ENCODE data around the gene DHRSX. TPM values are rescaled to one million over a fixed set of nuclear protein-coding genes. Genes with fewer than 3 reads are reported as not detected.

DHRSX gene
- total RNA-seq, 3 donors from 2014 or later (not counting 1 experiment from before 2014, with no cell fraction given), result 21.5 to 26.1 (median 22.9) TPM

DNA sequence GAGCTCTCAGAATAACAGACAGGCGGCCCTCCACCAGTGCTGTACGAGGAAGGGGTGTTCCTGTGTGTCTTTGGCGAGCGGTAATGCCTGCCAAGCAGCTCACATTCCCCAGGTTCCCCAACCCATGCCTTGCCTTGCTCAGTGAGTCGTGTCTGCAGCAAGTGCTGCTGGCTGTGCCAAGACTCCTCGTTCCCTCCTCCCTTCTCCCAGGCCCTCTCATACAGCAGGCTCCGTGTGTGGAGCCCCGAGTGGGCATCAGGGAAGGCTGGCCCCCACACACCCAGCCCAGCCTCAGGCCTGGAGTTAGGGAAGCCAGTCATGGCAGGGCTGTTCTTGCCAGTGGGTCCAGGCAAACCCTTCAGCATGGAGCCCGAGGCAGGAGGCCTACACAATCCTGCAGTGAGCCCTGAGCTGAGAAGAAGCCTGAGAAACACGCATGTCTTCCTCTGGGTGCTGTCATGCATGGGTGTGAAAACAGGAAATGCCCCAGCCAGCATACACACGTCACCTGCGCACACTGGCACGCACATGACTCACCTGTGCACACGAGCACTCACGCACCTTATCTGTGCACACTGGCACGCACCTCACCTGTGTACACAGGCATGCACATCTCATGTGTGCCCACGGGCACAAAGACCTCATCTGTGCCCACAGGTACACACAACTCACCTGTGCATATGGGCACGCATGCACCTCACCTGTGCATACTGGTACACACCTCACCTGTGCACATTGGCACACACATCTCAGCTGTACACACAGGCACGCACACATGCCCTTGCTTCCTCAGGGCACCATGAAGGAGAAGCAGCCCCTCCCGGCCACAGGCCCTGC, 238.7 kb downstream of the DHRSX start:
- Histone ChIP-seq H3K4me3 (ENCODE audit: low read length) (no peak overlapping the region), H3K4me1 (ENCODE audit: control insufficient read depth, insufficient read depth, low read length) (no peaks in the 10 kb centered on the region), H3K9me3 (ENCODE audit: control insufficient read depth, insufficient read depth, low read length) (no peaks in the 10 kb centered on the region), H3K27ac (ENCODE audit: low read length) (no peak overlapping the region), H3K36me3 (ENCODE audit: control insufficient read depth, insufficient read depth, low read length) (peaks cover 2% of the 10 kb centered on the region), H3K27me3 (ENCODE audit: control insufficient read depth, insufficient read depth, low read length) (no peaks in the 10 kb centered on the region)
- WGBS (ENCODE audit: insufficient coverage), result 92% methylated on average over 20 of the region's 20 CpGs
- TF ChIP-seq CTCF (IDR thresholded peaks at IDR 0.05), result no peak
- Mint-ChIP-seq H3K36me3 (no peaks in the 10 kb centered on the region), H3K9me3 (no peaks in the 10 kb centered on the region), H3K4me1 (peaks cover 0 to 10% of the 10 kb centered on the region in 2 donors), H3K4me3 (no peak overlapping the region), H3K27ac (no peak overlapping the region), H3K27me3 (ENCODE audit: low read depth in 2 of 2) (no peaks in the 10 kb centered on the region)
- DNase-seq (no peak), ATAC-seq (peak in 1 of 3 donors; percentile 40)
- intact Hi-C loops (cut with micrococcal nuclease), result no loop called here

DNA sequence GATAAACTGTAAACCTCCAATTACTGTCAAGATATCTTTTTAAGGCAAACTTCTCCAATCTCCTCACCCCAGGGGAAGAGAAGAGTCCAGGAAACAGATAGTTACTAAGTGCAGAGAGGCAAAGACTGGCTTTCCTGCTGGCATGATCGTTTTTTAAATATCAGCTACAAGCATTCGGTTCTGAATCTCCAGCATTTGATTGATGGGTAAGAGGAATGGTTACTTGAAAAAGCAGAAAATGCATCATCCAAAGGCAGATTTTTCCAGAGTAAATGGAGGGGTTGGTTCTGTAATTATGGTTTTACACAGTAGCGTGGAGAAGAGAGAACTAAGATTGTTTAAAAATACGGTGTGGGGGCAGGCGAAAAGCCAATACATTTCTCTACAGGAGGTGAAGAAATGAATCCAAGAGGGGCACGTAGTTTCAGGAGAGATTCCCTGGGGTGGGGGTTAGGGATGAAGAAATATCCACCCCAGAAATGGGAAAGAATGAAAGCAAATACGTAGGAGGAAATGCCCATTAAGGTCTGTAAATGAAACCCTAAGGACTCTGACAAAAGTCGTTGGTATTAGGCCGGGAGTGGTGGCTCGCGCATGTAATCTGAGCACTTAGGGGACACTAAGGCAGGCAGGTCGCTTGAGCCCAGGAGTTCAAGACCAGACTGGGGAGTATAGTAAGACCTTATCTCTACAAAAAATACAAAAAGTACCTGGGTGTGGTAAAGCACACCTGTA, 248.3 kb downstream of the DHRSX start:
- intact Hi-C loops (cut with micrococcal nuclease), result no loop called here
- peaks cover 4% of the 10 kb centered on the region for H3K9me3 ChIP-seq (ENCODE audit: control insufficient read depth, insufficient read depth, low read length)
- Mint-ChIP-seq H3K9me3 (peaks cover 0 to 5% of the 10 kb centered on the region in 2 donors), H3K36me3 (no peaks in the 10 kb centered on the region), H3K27me3 (ENCODE audit: low read depth in 2 of 2) (no peaks in the 10 kb centered on the region), H3K27ac (no peak overlapping the region), H3K4me3 (no peak overlapping the region), H3K4me1 (peaks cover 0 to 5% of the 10 kb centered on the region in 2 donors)
- no peaks in the 10 kb centered on the region for H3K27me3 ChIP-seq (ENCODE audit: control insufficient read depth, insufficient read depth, low read length)
- H3K36me3 ChIP-seq (ENCODE audit: control insufficient read depth, insufficient read depth, low read length), result no peaks in the 10 kb centered on the region
- no peak for ATAC-seq
- no peak overlapping the region for H3K4me3 ChIP-seq (ENCODE audit: low read length)
- no peaks in the 10 kb centered on the region for H3K4me1 ChIP-seq (ENCODE audit: control insufficient read depth, insufficient read depth, low read length)
- no peak for TF ChIP-seq CTCF (IDR thresholded peaks at IDR 0.05)
- no peak for DNase-seq
- no peak overlapping the region for H3K27ac ChIP-seq (ENCODE audit: low read length)
- WGBS (ENCODE audit: insufficient coverage), result 92% methylated on average over 12 of the region's 12 CpGs

- H3K27me3 ChIP-seq (ENCODE audit: control insufficient read depth, insufficient read depth, low read length), result no peaks in the 10 kb centered on the region
- 95% methylated on average over 5 of the region's 5 CpGs for WGBS (ENCODE audit: insufficient coverage)
- no peak for ATAC-seq
- Mint-ChIP-seq H3K4me1 (peaks cover 0 to 5% of the 10 kb centered on the region in 2 donors), H3K36me3 (no peaks in the 10 kb centered on the region), H3K9me3 (peaks cover 0 to 5% of the 10 kb centered on the region in 2 donors), H3K27ac (no peak overlapping the region), H3K4me3 (no peak overlapping the region), H3K27me3 (ENCODE audit: low read depth in 2 of 2) (no peaks in the 10 kb centered on the region)
- no peaks in the 10 kb centered on the region for H3K4me1 ChIP-seq (ENCODE audit: control insufficient read depth, insufficient read depth, low read length)
- no peaks in the 10 kb centered on the region for H3K36me3 ChIP-seq (ENCODE audit: control insufficient read depth, insufficient read depth, low read length)
- no peak for TF ChIP-seq CTCF (IDR thresholded peaks at IDR 0.05)
- intact Hi-C loops (cut with micrococcal nuclease), result no loop called here
- no peak overlapping the region for H3K4me3 ChIP-seq (ENCODE audit: low read length)
- no peak overlapping the region for H3K27ac ChIP-seq (ENCODE audit: low read length)
- peaks cover 4% of the 10 kb centered on the region for H3K9me3 ChIP-seq (ENCODE audit: control insufficient read depth, insufficient read depth, low read length)
- DNase-seq, result no peak
Observed at GRCh38 chrX:2251211-2251610, 249.6 kb downstream of the DHRSX start.
